Chondrocyte (in vitro differentiated cells): ENCODE results near the gene ARHGAP15. TPM values are rescaled to one million over a fixed set of nuclear protein-coding genes. Genes with fewer than 3 reads are reported as not detected.

ENCODE experiments used
- DNase-seq: peaks from one replicate; pipeline ENCODE4 v3.0.0; 2021; ENCODE audit warnings: mixed read lengths, low spot score
- H3K27ac Mint-ChIP-seq: one replicate; pipeline ENCODE4 v1.8.0; 2021; ENCODE audit warnings: mild to moderate bottlenecking, moderate library complexity, mixed read lengths; ENCODE audit not compliant: unreplicated experiment
- H3K27me3 Mint-ChIP-seq: 2 replicates; pipeline ENCODE4 v1.8.0; 2021; ENCODE audit warnings: low read depth, mixed read lengths
- H3K36me3 Mint-ChIP-seq: 2 replicates; pipeline ENCODE4 v1.8.0; 2021; ENCODE audit warnings: low read depth, mixed read lengths
- H3K4me1 Mint-ChIP-seq: 2 replicates; pipeline ENCODE4 v1.8.0; 2021; ENCODE audit warnings: low read depth, mild to moderate bottlenecking, mixed read lengths
- H3K4me3 Mint-ChIP-seq: one replicate; pipeline ENCODE4 v1.8.0; 2021; ENCODE audit warnings: mild to moderate bottlenecking, moderate library complexity, mixed read lengths; ENCODE audit not compliant: unreplicated experiment
- H3K9me3 Mint-ChIP-seq: 2 replicates; pipeline ENCODE4 v1.8.0; 2021; ENCODE audit warnings: low read depth, mixed read lengths
- CTCF ChIP-seq: fragments of 200-600 bp; sonication (generic); IDR thresholded peaks from 2 replicates; pipeline ENCODE4 v1.5.0; 2021; ENCODE audit warnings: antibody characterized with exemption, mild to moderate bottlenecking, moderate library complexity
- total RNA-seq: library from RNA; stranded (reverse); gene quantifications from 3 replicates; pipeline ENCODE4 v1.2.1, GENCODE V29; 2021

ARHGAP15 gene
- total RNA-seq, 1 donor from 2014 or later = 0.42 TPM

GRCh38 chr2:143732076-143732475, 602.9 kb downstream of the ARHGAP15 start:
- Mint-ChIP-seq H3K36me3 (no peaks in the 10 kb centered on the region), H3K27me3 (no peaks in the 10 kb centered on the region), H3K27ac (no peak overlapping the region), H3K4me3 (no peak overlapping the region), H3K4me1 (no peaks in the 10 kb centered on the region), H3K9me3 (no peaks in the 10 kb centered on the region)
- no peak for TF ChIP-seq CTCF
- no peak for DNase-seq

GRCh38 chr2:143732871-143733270, 603.7 kb downstream of the ARHGAP15 start:
- no peaks in the 10 kb centered on the region for H3K4me1 Mint-ChIP-seq
- DNase-seq = no peak
- H3K9me3 Mint-ChIP-seq = no peaks in the 10 kb centered on the region
- no peak for TF ChIP-seq CTCF
- no peak overlapping the region for H3K4me3 Mint-ChIP-seq
- no peak overlapping the region for H3K27ac Mint-ChIP-seq
- no peaks in the 10 kb centered on the region for H3K27me3 Mint-ChIP-seq
- H3K36me3 Mint-ChIP-seq = no peaks in the 10 kb centered on the region

- no peak for DNase-seq
- Mint-ChIP-seq H3K36me3 (no peaks in the 10 kb centered on the region), H3K4me3 (no peak overlapping the region), H3K27ac (no peak overlapping the region), H3K9me3 (no peaks in the 10 kb centered on the region), H3K27me3 (no peaks in the 10 kb centered on the region), H3K4me1 (no peaks in the 10 kb centered on the region)
- TF ChIP-seq CTCF = no peak
Measured at GRCh38 chr2:143734507-143734906, 605.3 kb downstream of the ARHGAP15 start.

- Mint-ChIP-seq H3K27me3 (no peaks in the 10 kb centered on the region), H3K4me3 (no peak overlapping the region), H3K4me1 (peaks cover 12% of the 10 kb centered on the region), H3K27ac (no peak overlapping the region), H3K9me3 (no peaks in the 10 kb centered on the region), H3K36me3 (no peaks in the 10 kb centered on the region)
- no peak for DNase-seq
- no peak for TF ChIP-seq CTCF
Measured at GRCh38 chr2:143736904-143737303, 607.7 kb downstream of the ARHGAP15 start.

- H3K4me3 Mint-ChIP-seq = no peak overlapping the region
- H3K9me3 Mint-ChIP-seq = no peaks in the 10 kb centered on the region
- no peaks in the 10 kb centered on the region for H3K36me3 Mint-ChIP-seq
- TF ChIP-seq CTCF = no peak
- H3K4me1 Mint-ChIP-seq = peaks cover 35% of the 10 kb centered on the region
- no peak overlapping the region for H3K27ac Mint-ChIP-seq
- no peaks in the 10 kb centered on the region for H3K27me3 Mint-ChIP-seq
- no peak for DNase-seq
Measured at GRCh38 chr2:143740431-143740830, 611.2 kb downstream of the ARHGAP15 start.
